Stimulated activated CD4-positive, alpha-beta T cell treated with anti-CD3 and anti-CD28 coated beads, Interleukin-2, amount 100 ng/mL, for 24 hours (primary cell): ENCODE data around the gene LRRTM3.

Source experiments
- DNase-seq, 2 donors: peaks; one replicate each; pipeline ENCODE4 v3.0.0-alpha.2; 2020

Gene LRRTM3

GRCh38 chr10:67036808-67037207 lies 111.0 kb downstream of the LRRTM3 start:
- no peak for DNase-seq

DNA sequence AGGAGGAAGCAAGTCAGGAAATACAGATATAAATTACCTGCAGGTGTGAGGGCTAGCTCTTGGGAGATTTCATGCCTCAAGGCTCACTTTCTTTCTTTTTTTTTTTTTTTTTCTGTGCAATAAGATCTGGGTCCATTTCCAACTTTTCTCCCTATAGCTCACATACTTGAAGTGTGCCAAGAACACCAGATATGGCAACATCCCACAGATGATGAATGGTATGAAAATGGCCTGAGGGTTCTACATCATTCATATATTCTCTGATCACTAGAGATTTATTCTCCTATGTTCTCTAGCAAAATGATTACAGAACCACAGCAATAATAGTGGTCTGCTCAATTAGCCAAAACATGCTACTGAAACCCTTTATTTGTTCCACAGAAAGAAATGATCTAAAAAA lies 117.2 kb downstream of the LRRTM3 start:
- DNase-seq: no peak

DNA sequence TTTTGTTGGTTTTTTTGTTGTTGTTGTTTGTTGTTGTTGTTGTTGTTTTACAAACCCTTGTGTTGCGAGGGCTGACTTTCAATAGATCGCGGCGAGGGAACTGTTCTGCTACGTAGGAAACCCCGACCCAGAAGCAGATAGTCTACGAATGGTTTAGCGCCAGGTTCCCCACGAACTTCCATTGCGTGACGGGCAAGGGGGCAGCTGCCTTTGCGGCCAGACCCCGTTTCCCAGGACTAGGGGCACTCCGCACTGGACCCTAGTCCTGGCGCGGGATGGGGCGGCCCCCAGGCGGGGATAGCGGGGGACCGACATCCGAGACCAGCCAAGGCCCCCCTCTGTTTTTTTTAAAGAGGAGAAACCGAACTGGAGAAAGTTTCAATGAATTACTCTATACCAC lies 119.6 kb downstream of the LRRTM3 start:
- DNase-seq: no peak

- DNase-seq: no peak
Observed at GRCh38 chr10:67046507-67046906, 120.7 kb downstream of the LRRTM3 start.

- no peak for DNase-seq
Observed at GRCh38 chr10:67049988-67050387, 124.2 kb downstream of the LRRTM3 start.

DNA sequence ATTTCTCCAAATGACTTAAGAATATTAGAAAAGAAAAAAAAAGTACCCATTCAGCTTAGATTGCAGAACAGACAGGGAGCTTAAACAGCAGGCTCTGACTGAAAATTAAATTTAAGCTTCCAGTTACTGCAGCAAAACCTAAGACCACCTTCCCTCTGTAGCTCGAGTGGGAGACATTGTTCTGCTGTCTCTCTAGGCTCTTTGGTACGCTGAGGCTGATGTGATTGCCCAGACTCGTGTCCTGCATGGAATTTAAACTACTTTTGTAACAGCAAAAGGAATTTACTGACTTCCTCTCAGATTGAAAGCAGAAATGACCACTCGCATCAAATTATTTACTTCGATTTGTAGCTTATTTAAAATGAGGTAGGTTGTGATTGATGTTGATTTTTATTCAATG lies 124.6 kb downstream of the LRRTM3 start:
- no peak for DNase-seq

- no peak for DNase-seq
Observed at GRCh38 chr10:67072654-67073053, 146.8 kb downstream of the LRRTM3 start.

- no peak for DNase-seq
Observed at GRCh38 chr10:67075491-67075971, 149.7 kb downstream of the LRRTM3 start.

- DNase-seq: no peak
Observed at GRCh38 chr10:67076144-67076543, 150.3 kb downstream of the LRRTM3 start.

DNA sequence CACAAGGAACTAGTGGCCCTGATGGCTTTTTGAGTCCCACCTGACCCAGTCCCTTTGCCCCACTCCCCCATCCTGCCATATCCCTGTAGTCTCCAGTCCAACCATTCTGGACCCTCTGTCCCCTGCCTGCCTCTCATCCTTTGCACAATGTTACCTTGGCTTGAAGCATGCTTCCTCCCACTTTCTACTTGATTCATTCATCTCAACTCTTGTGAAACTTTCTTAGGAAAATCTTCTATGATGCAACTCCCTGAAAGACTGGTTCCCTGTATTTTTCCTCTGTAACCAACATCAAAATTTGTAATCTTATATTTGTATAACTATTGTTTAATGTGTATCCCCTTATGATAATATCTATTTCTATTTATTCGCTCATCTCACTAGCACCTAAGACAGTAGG lies 151.5 kb downstream of the LRRTM3 start:
- no peak for DNase-seq

- DNase-seq: no peak
Observed at GRCh38 chr10:67079126-67079525, 153.3 kb downstream of the LRRTM3 start.

- DNase-seq: no peak
Observed at GRCh38 chr10:67086327-67087134, 160.7 kb downstream of the LRRTM3 start.

DNA sequence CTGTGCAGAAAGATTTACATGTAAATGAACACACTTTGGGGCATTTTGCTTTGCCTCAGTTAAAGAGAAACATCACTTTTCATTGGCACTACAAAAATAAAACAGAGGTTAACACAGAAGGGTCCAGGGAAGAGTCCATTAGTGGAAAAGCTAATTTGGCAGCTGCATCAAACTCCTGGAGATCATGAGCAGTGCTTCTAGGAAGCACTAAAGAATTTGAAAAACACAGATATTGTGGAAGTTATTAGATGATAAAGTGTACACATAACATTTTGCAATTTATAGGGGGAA lies 161.2 kb downstream of the LRRTM3 start:
- no peak for DNase-seq

- DNase-seq: no peak
Observed at GRCh38 chr10:67088036-67088435, 162.2 kb downstream of the LRRTM3 start.

DNA sequence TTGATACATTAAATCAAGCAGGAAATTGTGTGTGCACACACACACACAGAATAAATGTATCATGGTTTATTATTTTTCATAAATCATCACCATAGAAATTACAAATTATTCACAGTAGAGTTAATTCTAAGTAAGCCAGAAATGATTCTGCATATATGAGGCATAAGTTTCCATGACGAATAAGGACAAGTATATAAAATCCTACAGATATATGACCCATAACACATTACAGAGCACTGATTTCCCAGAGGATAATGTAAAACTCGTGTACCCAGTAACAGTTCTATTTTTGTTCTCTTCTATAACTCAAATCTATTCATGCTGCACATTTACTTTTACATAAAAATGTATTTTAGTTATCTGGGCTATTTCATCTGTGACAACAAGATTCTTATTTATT lies 169.7 kb downstream of the LRRTM3 start:
- no peak for DNase-seq

DNA sequence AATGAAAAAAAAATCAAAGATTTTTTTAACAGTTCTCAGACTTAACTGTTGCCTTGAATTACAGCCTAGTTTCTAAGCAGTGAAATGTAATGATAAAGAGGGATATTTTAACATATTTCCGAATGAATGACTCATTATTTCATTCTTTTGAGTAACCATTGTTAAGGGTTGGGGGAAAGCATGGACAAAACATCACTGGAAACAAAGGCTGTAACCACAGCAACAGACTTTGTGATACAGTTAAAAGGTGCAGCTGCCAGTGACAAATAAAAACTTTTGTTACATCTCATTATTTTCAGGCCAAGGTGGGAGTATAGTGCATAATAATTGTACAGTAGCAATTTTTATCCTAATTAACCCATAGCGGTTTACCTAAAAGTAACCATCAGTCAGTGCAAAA lies 172.6 kb downstream of the LRRTM3 start:
- DNase-seq: no peak

GRCh38 chr10:67100951-67101350 lies 175.1 kb downstream of the LRRTM3 start:
- DNase-seq: no peak

GRCh38 chr10:67107670-67108069 lies 181.8 kb downstream of the LRRTM3 start:
- no peak for DNase-seq

- no peak for DNase-seq
Observed at GRCh38 chr10:67110286-67110685, 184.4 kb downstream of the LRRTM3 start.

DNA sequence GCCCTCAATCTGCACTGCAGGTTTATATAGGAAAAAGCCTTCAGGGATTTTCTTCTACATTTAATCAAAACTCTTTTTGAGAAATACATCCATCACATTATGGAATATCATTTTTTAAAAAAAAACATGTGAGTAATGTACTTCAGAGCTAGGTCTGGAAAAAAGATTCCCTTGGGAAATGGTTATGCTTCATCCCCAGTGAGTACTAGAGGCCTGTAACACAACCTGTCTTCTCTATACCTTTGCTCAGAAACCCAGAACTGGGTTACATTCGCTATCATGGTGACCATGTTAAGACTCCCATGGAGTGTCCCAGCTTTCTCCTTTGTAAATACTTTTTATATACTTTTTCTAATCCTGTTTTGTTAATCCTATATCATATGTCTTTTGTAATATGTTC lies 186.9 kb downstream of the LRRTM3 start:
- no peak for DNase-seq

DNA sequence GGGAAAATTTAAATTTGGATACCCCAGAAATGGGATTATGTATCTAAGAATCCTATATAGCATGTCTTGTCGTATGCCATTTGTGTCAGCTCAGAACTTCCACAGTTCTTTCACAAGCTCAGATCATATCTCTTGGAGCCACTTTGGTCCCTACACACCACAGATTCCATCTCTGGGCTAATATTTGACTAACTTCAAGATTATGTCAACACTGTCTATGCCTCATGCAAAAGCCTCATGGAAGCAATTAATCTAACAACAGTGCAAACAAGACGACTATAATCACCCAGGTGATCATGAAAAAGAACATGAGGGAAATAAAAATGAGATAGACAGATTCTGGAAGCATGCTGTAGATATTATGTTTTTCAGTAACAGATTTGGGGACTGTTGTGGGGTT lies 189.1 kb downstream of the LRRTM3 start:
- no peak for DNase-seq

DNA sequence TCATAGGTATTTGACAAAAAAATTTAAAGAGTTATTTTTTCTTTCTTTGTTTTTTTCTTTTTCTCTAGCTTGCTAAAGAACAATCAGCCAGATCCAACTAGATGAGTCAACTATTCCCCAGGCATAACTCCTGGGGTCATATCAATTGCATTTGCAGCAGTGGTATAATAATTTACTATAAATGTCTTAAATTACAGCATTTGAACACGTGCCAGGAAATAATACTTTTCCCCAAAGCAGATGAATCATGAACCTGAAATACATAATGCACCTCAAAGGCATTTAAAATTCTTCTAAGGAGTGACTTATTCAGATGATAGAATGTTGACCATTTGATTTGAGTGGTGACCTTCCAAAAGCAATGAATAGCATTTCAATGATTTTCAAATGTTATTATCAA lies 190.1 kb downstream of the LRRTM3 start:
- DNase-seq: no peak

DNA sequence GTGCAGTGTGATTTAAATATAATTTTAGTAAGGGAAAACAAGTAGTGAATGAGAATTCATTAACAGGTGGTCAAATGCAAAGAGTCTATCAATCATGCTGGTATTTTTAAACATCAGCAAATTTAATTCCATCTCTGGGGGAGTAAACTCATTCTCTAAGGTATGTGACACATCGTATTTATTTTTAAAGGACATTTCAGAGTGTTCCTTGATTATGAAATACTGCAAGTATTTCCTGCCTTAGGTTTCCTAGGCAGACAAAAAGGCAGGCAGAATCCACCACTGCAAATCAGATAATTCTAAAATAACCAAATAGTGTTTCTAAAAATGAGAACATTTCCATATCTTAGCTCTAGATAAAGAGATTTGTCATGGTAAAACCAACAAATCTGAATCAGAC lies 193.8 kb downstream of the LRRTM3 start:
- DNase-seq: no peak

- no peak for DNase-seq
Observed at GRCh38 chr10:67127441-67127840, 201.6 kb downstream of the LRRTM3 start.

- DNase-seq: no peak
Observed at GRCh38 chr10:67140641-67141040, 214.8 kb downstream of the LRRTM3 start.
